GM23338 (cell line): ENCODE results near the gene LRWD1. TPM values are rescaled to one million over a fixed set of nuclear protein-coding genes. Genes with fewer than 3 reads are reported as not detected.

Experiments
- ATAC-seq: fragments of 200-7000 bp; cut with Tn5 transposase; 3 replicates; pipeline ENCODE4 v1.9.1; 2020
- DNase-seq: peaks from one replicate; pipeline ENCODE4 v3.0.0-alpha.2; 2015; ENCODE audit warnings: low spot score
- H2AFZ ChIP-seq: fragments of 200-600 bp; sonication (generic); 2 replicates; pipeline ENCODE4 v1.8.0; 2016; ENCODE audit warnings: antibody characterized with exemption, mild to moderate bottlenecking, moderate library complexity
- H3F3A ChIP-seq: fragments of 200-600 bp; sonication (generic); replicated peaks from 2 replicates; pipeline ENCODE4 v1.8.0; 2017; ENCODE audit warnings: antibody characterized with exemption, mixed run types, low read depth
- H3K27ac ChIP-seq: fragments of 200-600 bp; sonication (generic); 2 replicates; pipeline ENCODE4 v1.6.1; 2016; ENCODE audit warnings: low read depth
- H3K27me3 ChIP-seq: fragments of 200-600 bp; sonication (generic); 2 replicates; pipeline ENCODE4 v1.8.0; 2016; ENCODE audit warnings: mild to moderate bottlenecking, mixed run types, moderate library complexity; ENCODE audit not compliant: insufficient read depth
- H3K36me3 ChIP-seq: fragments of 200-600 bp; sonication (generic); 2 replicates; pipeline ENCODE4 v1.8.0; 2016; ENCODE audit warnings: mild to moderate bottlenecking; ENCODE audit not compliant: insufficient read depth
- H3K4me1 ChIP-seq: fragments of 200-600 bp; sonication (generic); 2 replicates; pipeline ENCODE4 v1.8.0; 2016; ENCODE audit warnings: mild to moderate bottlenecking, moderate library complexity; ENCODE audit not compliant: insufficient read depth
- H3K4me2 ChIP-seq: fragments of 200-600 bp; sonication (generic); 2 replicates; pipeline ENCODE4 v1.7.1; 2017; ENCODE audit warnings: mixed run types
- H3K4me3 ChIP-seq: fragments of 200-600 bp; sonication (generic); 2 replicates; pipeline ENCODE4 v1.6.1; 2016; ENCODE audit warnings: mixed run types
- H3K79me2 ChIP-seq: fragments of 200-600 bp; sonication (generic); replicated peaks from 2 replicates; pipeline ENCODE4 v1.8.0; 2017; ENCODE audit warnings: mild to moderate bottlenecking; ENCODE audit not compliant: insufficient read depth
- H3K9me2 ChIP-seq: fragments of 200-600 bp; sonication (generic); 2 replicates; pipeline ENCODE4 v1.8.0; 2017; ENCODE audit not compliant: insufficient read depth
- H4K20me1 ChIP-seq: fragments of 200-600 bp; sonication (generic); replicated peaks from 2 replicates; pipeline ENCODE4 v1.8.0; 2017; ENCODE audit warnings: mild to moderate bottlenecking; ENCODE audit not compliant: insufficient read depth
- H3K27ac Mint-ChIP-seq: 2 replicates; pipeline ENCODE4 v1.8.0; 2020; ENCODE audit warnings: inconsistent platforms, mild to moderate bottlenecking, moderate library complexity, mixed read lengths
- H3K27me3 Mint-ChIP-seq: 3 replicates; pipeline ENCODE4 v1.8.0; 2022; ENCODE audit warnings: low read depth, mild to moderate bottlenecking, moderate library complexity, mixed read lengths, inconsistent platforms; ENCODE audit not compliant: insufficient read depth, poor library complexity
- H3K36me3 Mint-ChIP-seq: 3 replicates; pipeline ENCODE4 v1.8.0; 2021; ENCODE audit warnings: low read depth, mild to moderate bottlenecking, inconsistent platforms, moderate library complexity, mixed read lengths
- H3K4me1 Mint-ChIP-seq: 3 replicates; pipeline ENCODE4 v1.8.0; 2020; ENCODE audit warnings: mild to moderate bottlenecking, inconsistent platforms, mixed read lengths
- H3K4me3 Mint-ChIP-seq: 3 replicates; pipeline ENCODE4 v1.8.0; 2021; ENCODE audit warnings: moderate library complexity, mild to moderate bottlenecking, inconsistent platforms, mixed read lengths
- H3K9me3 Mint-ChIP-seq: 3 replicates; pipeline ENCODE4 v1.8.0; 2020; ENCODE audit warnings: moderate library complexity, mild to moderate bottlenecking, inconsistent platforms, mixed read lengths
- CREB1 ChIP-seq: fragments of 250-450 bp; sonication (Bioruptor Pico); IDR thresholded peaks from 2 replicates; pipeline ENCODE4 v1.5.0; 2020; ENCODE audit warnings: low read depth, mild to moderate bottlenecking, moderate library complexity
- ETS1 ChIP-seq: IDR thresholded peaks from 2 replicates; pipeline ENCODE4 v1.6.1; 2016; ENCODE audit warnings: antibody characterized with exemption
- EZH2 ChIP-seq: fragments of 200-600 bp; sonication (generic); IDR thresholded peaks from one replicate; pipeline ENCODE4 v1.8.0; 2017; ENCODE audit warnings: antibody characterized with exemption, mild to moderate bottlenecking, low read depth; ENCODE audit not compliant: unreplicated experiment
- EZH2phosphoT487 ChIP-seq: fragments of 200-600 bp; sonication (generic); IDR thresholded peaks from one replicate; pipeline ENCODE4 v1.8.1; 2018; ENCODE audit warnings: antibody characterized with exemption; ENCODE audit not compliant: unreplicated experiment
- JUNB ChIP-seq: IDR thresholded peaks from one replicate; pipeline ENCODE4 v1.6.1; 2016; ENCODE audit warnings: antibody characterized with exemption; ENCODE audit not compliant: unreplicated experiment
- NANOG ChIP-seq: IDR thresholded peaks from 2 replicates; pipeline ENCODE4 v1.6.1; 2016; ENCODE audit warnings: antibody characterized with exemption, borderline replicate concordance
- POLR2AphosphoS5 ChIP-seq: IDR thresholded peaks from 2 replicates; pipeline ENCODE4 v1.6.1; 2016; ENCODE audit warnings: antibody characterized with exemption, low read depth
- STAT1 ChIP-seq: IDR thresholded peaks from one replicate; pipeline ENCODE4 v1.6.1; 2016; ENCODE audit warnings: antibody characterized with exemption; ENCODE audit not compliant: unreplicated experiment
- polyA plus RNA-seq: library from polyadenylated mRNA; unstranded; fragments of >200 nt; fragmentation: Nextera tagmentation; extraction: Ambion mirVana; gene quantifications from 2 replicates; pipeline ENCODE4 v1.2.1, GENCODE V29; 2016
- total RNA-seq: library from RNA; depleted of rRNA; stranded (reverse); fragments of >200 nt; shearing (Covaris generic); gene quantifications from 2 replicates; pipeline ENCODE4 v1.2.3, GENCODE V29; 2014
- TF ChIP-seq, protein P1 (sequence below): IDR thresholded peaks from one replicate; pipeline ENCODE4 v1.6.1; 2018; ENCODE audit warnings: antibody characterized with exemption; ENCODE audit not compliant: unreplicated experiment
- TF ChIP-seq, protein P2 (sequence below): fragments of 250-450 bp; sonication (Bioruptor Pico); IDR thresholded peaks from 2 replicates; pipeline ENCODE4 v1.5.0; 2020; ENCODE audit warnings: mild to moderate bottlenecking, moderate library complexity
- TF ChIP-seq, protein P3 (sequence below), 2 experiments: fragments of 200-600 bp in 1 of 2; sonication (generic) in 1 of 2; conservative IDR thresholded peaks; 2 replicates each; pipeline versions ENCODE4 v1.5.1 to v1.6.1; 2016 to 2017; ENCODE audit warnings: antibody characterized with exemption in 2 of 2, low read depth in 2 of 2, mild to moderate bottlenecking in 2 of 2, moderate library complexity in 1 of 2

The LRWD1 gene
- total and polyA plus RNA-seq, 2 experiments from 2014 or later, result 24.0 to 55.2 TPM

GRCh38 chr7:102452451-102452850, 12.3 kb upstream of the LRWD1 start:
- Mint-ChIP-seq H3K27me3 (peaks cover 6% of the 10 kb centered on the region), H3K9me3 (no peaks in the 10 kb centered on the region), H3K27ac (no peak overlapping the region), H3K4me3 (no peak overlapping the region), H3K4me1 (peaks cover 4% of the 10 kb centered on the region; the same call in 1 of the 3 replicates), H3K36me3 (peaks cover 10% of the 10 kb centered on the region; the same call in 2 of the 3 replicates)
- H4K20me1 ChIP-seq, result no peaks in the 10 kb centered on the region; the same call in 1 of the 2 replicates
- no peak overlapping the region for H3K4me3 ChIP-seq
- H2AFZ ChIP-seq, result no peak overlapping the region
- no peaks in the 10 kb centered on the region for H3K27me3 ChIP-seq
- no peaks in the 10 kb centered on the region for H3K79me2 ChIP-seq
- no peaks in the 10 kb centered on the region for H3K9me2 ChIP-seq
- H3K36me3 ChIP-seq, result peaks cover 7% of the 10 kb centered on the region; the same call in 1 of the 2 replicates
- H3K4me2 ChIP-seq, result no peak overlapping the region
- DNase-seq (no peak), ATAC-seq (no peak)
- TF ChIP-seq JUNB, result no peak
- no peak for TF ChIP-seq POLR2AphosphoS5
- TF ChIP-seq, protein P1, sequence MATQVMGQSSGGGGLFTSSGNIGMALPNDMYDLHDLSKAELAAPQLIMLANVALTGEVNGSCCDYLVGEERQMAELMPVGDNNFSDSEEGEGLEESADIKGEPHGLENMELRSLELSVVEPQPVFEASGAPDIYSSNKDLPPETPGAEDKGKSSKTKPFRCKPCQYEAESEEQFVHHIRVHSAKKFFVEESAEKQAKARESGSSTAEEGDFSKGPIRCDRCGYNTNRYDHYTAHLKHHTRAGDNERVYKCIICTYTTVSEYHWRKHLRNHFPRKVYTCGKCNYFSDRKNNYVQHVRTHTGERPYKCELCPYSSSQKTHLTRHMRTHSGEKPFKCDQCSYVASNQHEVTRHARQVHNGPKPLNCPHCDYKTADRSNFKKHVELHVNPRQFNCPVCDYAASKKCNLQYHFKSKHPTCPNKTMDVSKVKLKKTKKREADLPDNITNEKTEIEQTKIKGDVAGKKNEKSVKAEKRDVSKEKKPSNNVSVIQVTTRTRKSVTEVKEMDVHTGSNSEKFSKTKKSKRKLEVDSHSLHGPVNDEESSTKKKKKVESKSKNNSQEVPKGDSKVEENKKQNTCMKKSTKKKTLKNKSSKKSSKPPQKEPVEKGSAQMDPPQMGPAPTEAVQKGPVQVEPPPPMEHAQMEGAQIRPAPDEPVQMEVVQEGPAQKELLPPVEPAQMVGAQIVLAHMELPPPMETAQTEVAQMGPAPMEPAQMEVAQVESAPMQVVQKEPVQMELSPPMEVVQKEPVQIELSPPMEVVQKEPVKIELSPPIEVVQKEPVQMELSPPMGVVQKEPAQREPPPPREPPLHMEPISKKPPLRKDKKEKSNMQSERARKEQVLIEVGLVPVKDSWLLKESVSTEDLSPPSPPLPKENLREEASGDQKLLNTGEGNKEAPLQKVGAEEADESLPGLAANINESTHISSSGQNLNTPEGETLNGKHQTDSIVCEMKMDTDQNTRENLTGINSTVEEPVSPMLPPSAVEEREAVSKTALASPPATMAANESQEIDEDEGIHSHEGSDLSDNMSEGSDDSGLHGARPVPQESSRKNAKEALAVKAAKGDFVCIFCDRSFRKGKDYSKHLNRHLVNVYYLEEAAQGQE, result no peak
- TF ChIP-seq, protein P2, sequence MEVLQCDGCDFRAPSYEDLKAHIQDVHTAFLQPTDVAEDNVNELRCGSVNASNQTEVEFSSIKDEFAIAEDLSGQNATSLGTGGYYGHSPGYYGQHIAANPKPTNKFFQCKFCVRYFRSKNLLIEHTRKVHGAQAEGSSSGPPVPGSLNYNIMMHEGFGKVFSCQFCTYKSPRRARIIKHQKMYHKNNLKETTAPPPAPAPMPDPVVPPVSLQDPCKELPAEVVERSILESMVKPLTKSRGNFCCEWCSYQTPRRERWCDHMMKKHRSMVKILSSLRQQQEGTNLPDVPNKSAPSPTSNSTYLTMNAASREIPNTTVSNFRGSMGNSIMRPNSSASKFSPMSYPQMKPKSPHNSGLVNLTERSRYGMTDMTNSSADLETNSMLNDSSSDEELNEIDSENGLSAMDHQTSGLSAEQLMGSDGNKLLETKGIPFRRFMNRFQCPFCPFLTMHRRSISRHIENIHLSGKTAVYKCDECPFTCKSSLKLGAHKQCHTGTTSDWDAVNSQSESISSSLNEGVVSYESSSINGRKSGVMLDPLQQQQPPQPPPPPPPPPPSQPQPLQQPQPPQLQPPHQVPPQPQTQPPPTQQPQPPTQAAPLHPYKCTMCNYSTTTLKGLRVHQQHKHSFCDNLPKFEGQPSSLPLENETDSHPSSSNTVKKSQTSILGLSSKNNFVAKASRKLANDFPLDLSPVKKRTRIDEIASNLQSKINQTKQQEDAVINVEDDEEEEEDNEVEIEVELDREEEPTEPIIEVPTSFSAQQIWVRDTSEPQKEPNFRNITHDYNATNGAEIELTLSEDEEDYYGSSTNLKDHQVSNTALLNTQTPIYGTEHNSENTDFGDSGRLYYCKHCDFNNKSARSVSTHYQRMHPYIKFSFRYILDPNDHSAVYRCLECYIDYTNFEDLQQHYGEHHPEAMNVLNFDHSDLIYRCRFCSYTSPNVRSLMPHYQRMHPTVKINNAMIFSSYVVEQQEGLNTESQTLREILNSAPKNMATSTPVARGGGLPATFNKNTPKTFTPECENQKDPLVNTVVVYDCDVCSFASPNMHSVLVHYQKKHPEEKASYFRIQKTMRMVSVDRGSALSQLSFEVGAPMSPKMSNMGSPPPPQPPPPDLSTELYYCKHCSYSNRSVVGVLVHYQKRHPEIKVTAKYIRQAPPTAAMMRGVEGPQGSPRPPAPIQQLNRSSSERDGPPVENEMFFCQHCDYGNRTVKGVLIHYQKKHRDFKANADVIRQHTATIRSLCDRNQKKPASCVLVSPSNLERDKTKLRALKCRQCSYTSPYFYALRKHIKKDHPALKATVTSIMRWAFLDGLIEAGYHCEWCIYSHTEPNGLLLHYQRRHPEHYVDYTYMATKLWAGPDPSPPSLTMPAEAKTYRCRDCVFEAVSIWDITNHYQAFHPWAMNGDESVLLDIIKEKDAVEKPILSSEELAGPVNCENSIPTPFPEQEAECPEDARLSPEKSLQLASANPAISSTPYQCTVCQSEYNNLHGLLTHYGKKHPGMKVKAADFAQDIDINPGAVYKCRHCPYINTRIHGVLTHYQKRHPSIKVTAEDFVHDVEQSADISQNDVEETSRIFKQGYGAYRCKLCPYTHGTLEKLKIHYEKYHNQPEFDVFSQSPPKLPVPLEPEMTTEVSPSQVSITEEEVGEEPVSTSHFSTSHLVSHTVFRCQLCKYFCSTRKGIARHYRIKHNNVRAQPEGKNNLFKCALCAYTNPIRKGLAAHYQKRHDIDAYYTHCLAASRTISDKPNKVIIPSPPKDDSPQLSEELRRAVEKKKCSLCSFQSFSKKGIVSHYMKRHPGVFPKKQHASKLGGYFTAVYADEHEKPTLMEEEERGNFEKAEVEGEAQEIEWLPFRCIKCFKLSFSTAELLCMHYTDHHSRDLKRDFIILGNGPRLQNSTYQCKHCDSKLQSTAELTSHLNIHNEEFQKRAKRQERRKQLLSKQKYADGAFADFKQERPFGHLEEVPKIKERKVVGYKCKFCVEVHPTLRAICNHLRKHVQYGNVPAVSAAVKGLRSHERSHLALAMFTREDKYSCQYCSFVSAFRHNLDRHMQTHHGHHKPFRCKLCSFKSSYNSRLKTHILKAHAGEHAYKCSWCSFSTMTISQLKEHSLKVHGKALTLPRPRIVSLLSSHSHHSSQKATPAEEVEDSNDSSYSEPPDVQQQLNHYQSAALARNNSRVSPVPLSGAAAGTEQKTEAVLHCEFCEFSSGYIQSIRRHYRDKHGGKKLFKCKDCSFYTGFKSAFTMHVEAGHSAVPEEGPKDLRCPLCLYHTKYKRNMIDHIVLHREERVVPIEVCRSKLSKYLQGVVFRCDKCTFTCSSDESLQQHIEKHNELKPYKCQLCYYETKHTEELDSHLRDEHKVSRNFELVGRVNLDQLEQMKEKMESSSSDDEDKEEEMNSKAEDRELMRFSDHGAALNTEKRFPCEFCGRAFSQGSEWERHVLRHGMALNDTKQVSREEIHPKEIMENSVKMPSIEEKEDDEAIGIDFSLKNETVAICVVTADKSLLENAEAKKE (CRISPR knock-in tag), result no peak
- TF ChIP-seq EZH2phosphoT487, result no peak
- no peak for TF ChIP-seq ETS1
- no peak for TF ChIP-seq STAT1
- no peak for TF ChIP-seq NANOG
- TF ChIP-seq, protein P3, sequence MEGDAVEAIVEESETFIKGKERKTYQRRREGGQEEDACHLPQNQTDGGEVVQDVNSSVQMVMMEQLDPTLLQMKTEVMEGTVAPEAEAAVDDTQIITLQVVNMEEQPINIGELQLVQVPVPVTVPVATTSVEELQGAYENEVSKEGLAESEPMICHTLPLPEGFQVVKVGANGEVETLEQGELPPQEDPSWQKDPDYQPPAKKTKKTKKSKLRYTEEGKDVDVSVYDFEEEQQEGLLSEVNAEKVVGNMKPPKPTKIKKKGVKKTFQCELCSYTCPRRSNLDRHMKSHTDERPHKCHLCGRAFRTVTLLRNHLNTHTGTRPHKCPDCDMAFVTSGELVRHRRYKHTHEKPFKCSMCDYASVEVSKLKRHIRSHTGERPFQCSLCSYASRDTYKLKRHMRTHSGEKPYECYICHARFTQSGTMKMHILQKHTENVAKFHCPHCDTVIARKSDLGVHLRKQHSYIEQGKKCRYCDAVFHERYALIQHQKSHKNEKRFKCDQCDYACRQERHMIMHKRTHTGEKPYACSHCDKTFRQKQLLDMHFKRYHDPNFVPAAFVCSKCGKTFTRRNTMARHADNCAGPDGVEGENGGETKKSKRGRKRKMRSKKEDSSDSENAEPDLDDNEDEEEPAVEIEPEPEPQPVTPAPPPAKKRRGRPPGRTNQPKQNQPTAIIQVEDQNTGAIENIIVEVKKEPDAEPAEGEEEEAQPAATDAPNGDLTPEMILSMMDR (conservative IDR thresholded peaks at IDR 0.05; ENCODE audit: low read depth in 2 of 2), result no peak
- no peak for TF ChIP-seq CREB1 (CRISPR knock-in tag)
- no peak for TF ChIP-seq EZH2
- H3K4me1 ChIP-seq, result no peaks in the 10 kb centered on the region
- 0 out of 2 replicates have a peak, but pooled peaks cover 3% of the 10 kb centered on the region for H3F3A ChIP-seq
- no peak overlapping the region for H3K27ac ChIP-seq
